Measurements from ENCODE around the gene MAN2A1. TPM values are rescaled to one million over a fixed set of nuclear protein-coding genes. Genes with fewer than 3 reads are reported as not detected.
A peak's percentile ranks its signal among the peaks of the same experiment; 100 is the strongest.

MAN2A1 gene
- polyA plus RNA-seq, 1 donor (not counting 4 experiments of a cell fraction or from before 2014, with no cell fraction given), result 63.8 TPM

- no peak overlapping the region for H3K9ac ChIP-seq (ENCODE audit: control insufficient read depth, extremely low read depth, insufficient read depth, low read length)
- DNase-seq (ENCODE audit: low read depth, low spot score), result peak; percentile 67
- peak; percentile 98 for FAIRE-seq
- no peaks in the 10 kb centered on the region for H3K9me1 ChIP-seq (ENCODE audit: control insufficient read depth, extremely low read depth, insufficient read depth, low read length)
- H3K79me2 ChIP-seq (ENCODE audit: control insufficient read depth, insufficient read depth, low read length), result no peaks in the 10 kb centered on the region
- H4K20me1 ChIP-seq (ENCODE audit: control insufficient read depth, extremely low read depth, insufficient read depth, low read length), result no peaks in the 10 kb centered on the region
- H3K4me2 ChIP-seq (ENCODE audit: control insufficient read depth, extremely low read depth, insufficient read depth, low read depth, low read length), result peak overlapping the region; percentile 75
- H3K27me3 ChIP-seq (ENCODE audit: control insufficient read depth, extremely low read depth, insufficient read depth, low read length), result no peaks in the 10 kb centered on the region
- no peaks in the 10 kb centered on the region for H3K9me3 ChIP-seq (ENCODE audit: control insufficient read depth, low read depth, low read length)
- peaks cover 45% of the 10 kb centered on the region for H3K4me1 ChIP-seq (ENCODE audit: control insufficient read depth, extremely low read depth, insufficient read depth, low read length)
- TF ChIP-seq EZH2 (IDR thresholded peaks at IDR 0.05; ENCODE audit: low read length) (no peak), CTCF (optimal IDR thresholded peaks at IDR 0.05 in 1 of 3, IDR thresholded peaks at IDR 0.05 in 1 of 3, conservative IDR thresholded peaks at IDR 0.05 in 1 of 3; ENCODE audit: extremely low read depth in 1 of 3, insufficient read depth in 2 of 3, low read length in 3 of 3) (no peak)
- dilution Hi-C loops (cut with MboI; ENCODE audit: extremely low pct_ligation_motif_present, low sequenced_read_pairs), result no loop called here
- peak overlapping the region; percentile 33 for H3K27ac ChIP-seq (ENCODE audit: control insufficient read depth, insufficient read depth, low read length)
- no peaks in the 10 kb centered on the region for H3K36me3 ChIP-seq (ENCODE audit: control insufficient read depth in 2 of 2, extremely low read depth in 1 of 2, insufficient read depth in 2 of 2, low read length in 2 of 2)
- peak overlapping the region in 2 of 3 experiments; percentile 1 to 21 for H3K4me3 ChIP-seq (ENCODE audit: control insufficient read depth in 2 of 3, extremely low read depth in 1 of 3, insufficient read depth in 2 of 3, low read depth in 1 of 3, low read length in 3 of 3)
- H2AFZ ChIP-seq (ENCODE audit: control insufficient read depth, low read length), result no peak overlapping the region
Measured at GRCh38 chr5:109656829-109657228, 32.9 kb upstream of the MAN2A1 start.

GRCh38 chr5:109659901-109660300 lies 29.8 kb upstream of the MAN2A1 start:
- Histone ChIP-seq H3K79me2 (ENCODE audit: control insufficient read depth, insufficient read depth, low read length) (no peaks in the 10 kb centered on the region), H3K9me3 (ENCODE audit: control insufficient read depth, low read depth, low read length) (no peaks in the 10 kb centered on the region), H3K27me3 (ENCODE audit: control insufficient read depth, extremely low read depth, insufficient read depth, low read length) (no peaks in the 10 kb centered on the region), H3K4me1 (ENCODE audit: control insufficient read depth, extremely low read depth, insufficient read depth, low read length) (peaks cover 27% of the 10 kb centered on the region), H3K36me3 (ENCODE audit: control insufficient read depth in 2 of 2, extremely low read depth in 1 of 2, insufficient read depth in 2 of 2, low read length in 2 of 2) (no peaks in the 10 kb centered on the region), H3K4me3 (ENCODE audit: control insufficient read depth in 2 of 3, extremely low read depth in 1 of 3, insufficient read depth in 2 of 3, low read depth in 1 of 3, low read length in 3 of 3) (no peak overlapping the region), H3K4me2 (ENCODE audit: control insufficient read depth, extremely low read depth, insufficient read depth, low read depth, low read length) (no peak overlapping the region), H2AFZ (ENCODE audit: control insufficient read depth, low read length) (no peak overlapping the region), H3K27ac (ENCODE audit: control insufficient read depth, insufficient read depth, low read length) (no peak overlapping the region), H3K9ac (ENCODE audit: control insufficient read depth, extremely low read depth, insufficient read depth, low read length) (no peak overlapping the region), H3K9me1 (ENCODE audit: control insufficient read depth, extremely low read depth, insufficient read depth, low read length) (no peaks in the 10 kb centered on the region), H4K20me1 (ENCODE audit: control insufficient read depth, extremely low read depth, insufficient read depth, low read length) (no peaks in the 10 kb centered on the region)
- no peak for DNase-seq (ENCODE audit: low read depth, low spot score)
- TF ChIP-seq EZH2 (IDR thresholded peaks at IDR 0.05; ENCODE audit: low read length) (no peak), CTCF (optimal IDR thresholded peaks at IDR 0.05 in 1 of 3, IDR thresholded peaks at IDR 0.05 in 1 of 3, conservative IDR thresholded peaks at IDR 0.05 in 1 of 3; ENCODE audit: extremely low read depth in 1 of 3, insufficient read depth in 2 of 3, low read length in 3 of 3) (no peak)
- dilution Hi-C loops (cut with MboI; ENCODE audit: extremely low pct_ligation_motif_present, low sequenced_read_pairs), result no loop called here
- FAIRE-seq, result no peak

Measured in keratinocyte (primary cell).